Heart right ventricle (tissue), 16 donors: ENCODE results near the gene RASGEF1C. TPM values are rescaled to one million over a fixed set of nuclear protein-coding genes. Genes with fewer than 3 reads are reported as not detected.
A peak's percentile ranks its signal among the peaks of the same experiment; 100 is the strongest.

Experiments used
- ATAC-seq, 8 donors: fragments of 200-7000 bp; cut with Tn5 transposase; one replicate each; pipeline ENCODE4 v1.9.1; 2020; ENCODE audit warnings: mild to moderate bottlenecking in 8 of 8, moderate library complexity in 8 of 8, moderate number of reproducible peaks in 1 of 8
- DNase-seq, 2 donors: peaks; one replicate each; pipeline ENCODE4 v3.0.0-alpha.2; 2020
- H3K27ac ChIP-seq, 10 donors: fragments of 200-600 bp; sonication (generic) in 2 of 10; one replicate each; pipeline versions ENCODE4 v1.5.0 to v1.8.0; 2020 to 2022; ENCODE audit warnings: mild to moderate bottlenecking in 3 of 10
- H3K27me3 ChIP-seq, 7 donors: fragments of 200-600 bp; one replicate each; pipeline ENCODE4 v1.8.0; 2021 to 2022; ENCODE audit warnings: mild to moderate bottlenecking in 2 of 7
- H3K36me3 ChIP-seq, 9 donors: fragments of 200-600 bp; sonication (generic) in 1 of 9; one replicate each; pipeline versions ENCODE4 v1.5.0 to v1.8.0; 2020 to 2022; ENCODE audit warnings: mild to moderate bottlenecking in 2 of 9
- H3K4me1 ChIP-seq, 9 donors: fragments of 200-600 bp; sonication (generic) in 1 of 9; one replicate each; pipeline versions ENCODE4 v1.5.0 to v1.8.0; 2020 to 2022; ENCODE audit warnings: mild to moderate bottlenecking in 4 of 9
- H3K4me3 ChIP-seq, 10 donors: fragments of 200-600 bp; sonication (generic) in 2 of 10; one replicate each; pipeline versions ENCODE4 v1.5.0 to v1.8.0; 2020 to 2022; ENCODE audit warnings: mild to moderate bottlenecking in 7 of 10, moderate library complexity in 2 of 10
- H3K9me3 ChIP-seq, 11 donors: fragments of 200-600 bp in 10 of 11; sonication (generic) in 2 of 11; one replicate each; pipeline versions ENCODE4 v1.5.0 to v1.8.0; 2013 to 2022; ENCODE audit warnings: mild to moderate bottlenecking in 2 of 11, control low read depth in 1 of 11, moderate library complexity in 1 of 11
- WGBS, 2 donors: extraction: QIAGEN DNeasy Blood & Tissue Kit; methylation state at CpG; one replicate each; pipeline ENCODE4 v1.1.7; 2013; ENCODE audit warnings: inconsistent platforms in 1 of 2; 5-methylcytosine and 5-hydroxymethylcytosine counted together
- intact Hi-C, 10 donors: fragments of 100-400 bp; cut with DNase I; formaldehyde crosslinking; loops; one replicate each; pipeline versions ENCODE4 v1.11.1 to v1.14.2; 2022
- polyA plus RNA-seq, 2 donors: library from polyadenylated mRNA; stranded (reverse); fragments of 200-250 nt; gene quantifications; one replicate each; pipeline ENCODE4 v1.2.3, GENCODE V29; 2013
- total RNA-seq, 10 donors: library from RNA; stranded (reverse); fragmentation: NEBNext Ultra II Directional in 3 of 10; extraction: Animal tissue kit (Norgen Biotek cat#: 25700) in 3 of 10; gene quantifications; one replicate each; pipeline versions ENCODE4 v1.2.1 to v1.2.4, GENCODE V29; 2021 to 2023
- TF ChIP-seq, protein P1 (sequence below), 9 donors: fragments of 200-600 bp; sonication (generic) in 2 of 9; IDR thresholded peaks; one replicate each; pipeline versions ENCODE4 v1.5.0 to v1.8.0; 2021 to 2022; ENCODE audit warnings: antibody characterized with exemption in 9 of 9, mild to moderate bottlenecking in 5 of 9, moderate library complexity in 1 of 9
- donor health status: Arrhythmogenic right ventricular cardiomyopathy.
- donor health status: ischemic (EF 13 %, LVEDD 7.1; RV severe dilation, severe dysfunction).
- donor health status: healthy with polysubstance abuse.
- donor health status: DM: no; HTN: yes; CAD: no.
- donor health status: DM: no; HTN: no; CAD: no.
- donor health status: ischemic (EF 25% LVEDD 6.9; RV normal size, moderate dysfunction).
- donor health status: ischemic (EF 25% LVEDD 5.7; RV mildly dilated, moderate dysfunction).
- donor health status: healthy.
- donor health status: DM: yes; HTN: yes; CAD: no.
- donor health status: Ischemic cardiomyopathy.
- donor health status: ischemic (EF 35%, LVEDD 5.7; RV mildly dilated, moderate dysfunction).
- donor health status: nonischemic (EF 11% LVEDD 7.7; RV severe dilation, severe dysfunction).
- donor health status: DM: yes; HTN: yes; CAD: no.
- donor health status: PGD.
- donor health status: ischemic (EF 29% LVEDD 5.4; RV normal size, mild dysfunction).
- donor health status: nonischemic (EF 23%, LVEDD 6.1; RV moderate dilation, normal function).

Gene RASGEF1C
- total and polyA plus RNA-seq, 12 donors, result 0.17 to 0.59 (median 0.26) TPM; not detected in 6

DNA sequence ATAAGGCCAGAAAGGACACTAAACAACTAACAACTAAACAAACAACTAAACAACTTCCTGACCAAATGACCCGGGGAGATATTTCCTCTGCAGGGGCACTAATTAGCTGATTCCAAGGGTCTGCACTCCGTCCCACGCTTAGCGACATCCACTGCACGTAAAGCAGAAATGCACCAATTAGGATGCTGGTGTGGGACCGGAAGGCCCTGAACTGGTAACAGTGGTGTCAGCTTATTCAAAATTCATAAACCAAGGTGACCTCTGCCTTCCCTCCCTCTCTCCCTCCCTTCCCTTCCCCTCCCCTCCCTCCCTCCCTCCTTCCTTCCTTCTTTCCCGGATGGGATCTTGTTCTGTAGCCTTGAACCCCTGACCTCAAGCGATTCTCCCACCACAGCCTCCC is 9.6 kb downstream of the RASGEF1C start:
- TF ChIP-seq, protein P1, sequence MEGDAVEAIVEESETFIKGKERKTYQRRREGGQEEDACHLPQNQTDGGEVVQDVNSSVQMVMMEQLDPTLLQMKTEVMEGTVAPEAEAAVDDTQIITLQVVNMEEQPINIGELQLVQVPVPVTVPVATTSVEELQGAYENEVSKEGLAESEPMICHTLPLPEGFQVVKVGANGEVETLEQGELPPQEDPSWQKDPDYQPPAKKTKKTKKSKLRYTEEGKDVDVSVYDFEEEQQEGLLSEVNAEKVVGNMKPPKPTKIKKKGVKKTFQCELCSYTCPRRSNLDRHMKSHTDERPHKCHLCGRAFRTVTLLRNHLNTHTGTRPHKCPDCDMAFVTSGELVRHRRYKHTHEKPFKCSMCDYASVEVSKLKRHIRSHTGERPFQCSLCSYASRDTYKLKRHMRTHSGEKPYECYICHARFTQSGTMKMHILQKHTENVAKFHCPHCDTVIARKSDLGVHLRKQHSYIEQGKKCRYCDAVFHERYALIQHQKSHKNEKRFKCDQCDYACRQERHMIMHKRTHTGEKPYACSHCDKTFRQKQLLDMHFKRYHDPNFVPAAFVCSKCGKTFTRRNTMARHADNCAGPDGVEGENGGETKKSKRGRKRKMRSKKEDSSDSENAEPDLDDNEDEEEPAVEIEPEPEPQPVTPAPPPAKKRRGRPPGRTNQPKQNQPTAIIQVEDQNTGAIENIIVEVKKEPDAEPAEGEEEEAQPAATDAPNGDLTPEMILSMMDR (IDR thresholded peaks at IDR 0.05), result no peak
- Histone ChIP-seq H3K27ac (no peak overlapping the region), H3K9me3 (no peaks in the 10 kb centered on the region), H3K4me3 (no peak overlapping the region), H3K4me1 (no peaks in the 10 kb centered on the region), H3K27me3 (peaks cover 0 to 36% (median 11%) of the 10 kb centered on the region in 7 donors), H3K36me3 (no peaks in the 10 kb centered on the region)
- intact Hi-C loops, result no loop called here
- DNase-seq, result no peak
- no peak for ATAC-seq
- WGBS, 2 donors, result 65 to 72% methylated on average over 8 of the region's 8 CpGs

DNA sequence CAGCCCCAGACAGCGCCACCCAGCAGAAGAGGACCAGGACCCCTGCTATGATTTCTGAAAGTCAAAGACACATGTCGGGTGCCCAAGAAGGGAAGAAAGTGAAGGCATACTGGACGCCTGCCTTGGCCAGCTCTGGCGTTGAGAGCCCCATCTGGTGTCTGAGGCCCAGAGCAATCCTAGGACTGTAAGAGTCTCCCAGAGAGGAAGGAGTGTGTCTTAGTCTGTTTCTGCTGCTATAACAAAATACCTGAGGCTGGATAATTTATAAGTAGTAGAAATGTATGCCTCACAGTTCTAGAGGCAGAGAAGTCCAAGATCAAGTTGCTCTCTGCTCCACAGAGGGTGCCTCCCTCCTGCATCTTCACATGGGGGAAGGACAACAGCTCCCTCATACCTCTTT is 10.8 kb downstream of the RASGEF1C start:
- 95 to 96% methylated on average over 4 of the region's 4 CpGs for WGBS, 2 donors
- H3K27ac ChIP-seq, result no peak overlapping the region
- ATAC-seq (no peak), DNase-seq (no peak)
- peaks cover 0 to 24% (median 7%) of the 10 kb centered on the region in 7 donors for H3K27me3 ChIP-seq
- no peak overlapping the region for H3K4me3 ChIP-seq
- intact Hi-C loops, result no loop called here
- H3K9me3 ChIP-seq, result no peaks in the 10 kb centered on the region
- no peaks in the 10 kb centered on the region for H3K4me1 ChIP-seq
- TF ChIP-seq, protein P1 (IDR thresholded peaks at IDR 0.05), result no peak
- no peaks in the 10 kb centered on the region for H3K36me3 ChIP-seq

DNA sequence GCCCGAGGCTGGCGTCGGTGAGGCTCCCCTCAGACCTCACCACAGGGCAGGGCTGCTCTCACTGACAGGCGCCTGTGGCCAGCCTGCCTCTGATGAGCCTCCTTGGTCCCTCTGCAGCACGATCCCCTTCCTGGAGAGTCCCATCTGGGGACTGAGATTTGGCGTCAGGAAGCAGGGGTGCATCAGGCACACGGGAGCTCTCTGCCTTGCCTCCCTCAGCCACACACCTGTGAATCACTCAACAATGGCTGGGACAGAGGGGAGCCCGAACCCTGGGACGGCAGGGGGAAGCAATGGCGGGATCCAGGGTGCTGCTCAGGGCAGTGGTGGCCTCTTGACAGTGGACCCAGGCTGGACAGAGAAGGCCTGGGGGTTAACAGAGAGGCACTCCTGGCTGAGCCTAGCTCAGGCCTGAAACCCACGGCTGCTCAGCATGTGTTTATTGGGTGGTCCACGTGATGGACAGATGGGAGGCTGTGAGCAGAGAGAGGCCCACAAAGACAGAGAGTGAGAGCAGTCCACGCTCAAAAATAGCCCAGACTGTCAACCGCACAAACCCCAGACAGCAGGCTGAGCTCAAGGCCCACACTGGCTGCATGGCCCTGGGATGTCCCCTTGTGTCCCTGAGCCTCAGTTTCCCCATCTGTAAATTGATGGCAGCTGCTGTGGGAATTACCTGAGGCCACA is 11.9 kb downstream of the RASGEF1C start:
- intact Hi-C loops, result no loop called here
- WGBS, 2 donors, result 76 to 77% methylated on average over 14 of the region's 14 CpGs
- ATAC-seq (no peak), DNase-seq (no peak)
- TF ChIP-seq, protein P1 (IDR thresholded peaks at IDR 0.05), result no peak
- H3K4me3 ChIP-seq, result no peak overlapping the region
- no peak overlapping the region for H3K27ac ChIP-seq
- H3K27me3 ChIP-seq, result peaks cover 0 to 23% (median 7%) of the 10 kb centered on the region in 7 donors
- H3K4me1 ChIP-seq, result no peaks in the 10 kb centered on the region
- H3K9me3 ChIP-seq, result no peaks in the 10 kb centered on the region
- H3K36me3 ChIP-seq, result no peaks in the 10 kb centered on the region

DNA sequence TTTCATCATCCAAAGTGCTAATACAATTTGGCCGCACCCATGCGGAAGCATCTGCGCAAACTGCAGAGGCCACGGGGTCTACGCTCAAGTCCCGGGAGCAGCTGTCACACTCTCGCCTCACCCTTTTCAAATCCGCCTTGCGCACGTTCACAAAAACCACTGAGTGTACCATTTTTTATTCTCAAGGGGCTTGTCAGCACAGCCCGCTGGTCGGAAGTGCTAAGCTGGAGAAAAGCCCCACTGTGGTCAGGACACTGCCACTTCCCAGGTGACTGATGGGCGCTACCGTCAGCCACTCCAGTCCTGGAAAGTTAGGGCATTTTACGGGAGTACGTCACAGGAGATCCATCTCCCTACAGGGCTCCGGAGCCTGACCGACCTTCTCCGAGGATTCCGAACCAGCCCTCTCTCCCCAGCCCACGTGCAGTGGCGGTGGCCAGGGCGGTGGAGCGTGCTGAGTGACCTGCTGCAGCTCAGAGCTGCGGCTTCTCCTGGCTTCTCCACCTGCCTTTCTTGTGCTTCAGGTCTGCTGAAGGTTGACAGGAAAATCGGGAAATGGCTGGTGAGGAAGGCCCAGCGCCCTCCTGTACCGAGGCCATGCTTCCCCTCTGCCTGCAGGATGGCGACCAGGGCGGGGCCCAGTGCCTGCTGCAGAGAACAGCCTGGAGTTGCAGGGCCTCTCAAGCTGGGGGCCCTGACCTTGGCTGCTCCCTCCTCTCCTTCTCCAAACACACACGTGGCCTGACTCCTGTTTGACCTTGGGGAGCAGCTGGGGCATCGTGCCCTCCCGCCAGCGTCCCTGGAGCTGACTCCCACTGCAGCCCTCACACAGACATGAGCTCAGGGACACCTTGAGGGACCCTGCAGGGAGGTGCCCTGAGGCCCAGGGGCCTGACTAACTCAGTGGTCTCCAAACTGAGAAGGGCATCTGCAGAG is 14.3 kb downstream of the RASGEF1C start:
- DNase-seq (no peak), ATAC-seq (peak in 1 of 8 donors; percentile 17)
- peaks cover 0 to 19% (median 7%) of the 10 kb centered on the region in 7 donors for H3K27me3 ChIP-seq
- H3K4me1 ChIP-seq, result no peaks in the 10 kb centered on the region
- H3K36me3 ChIP-seq, result no peaks in the 10 kb centered on the region
- H3K27ac ChIP-seq, result no peak overlapping the region
- intact Hi-C loops, result no loop called here
- 87 to 91% methylated on average over 34 of the region's 34 CpGs for WGBS, 2 donors
- H3K4me3 ChIP-seq, result no peak overlapping the region
- TF ChIP-seq, protein P1 (IDR thresholded peaks at IDR 0.05), result no peak
- H3K9me3 ChIP-seq, result peaks cover 0 to 3% (median 0%) of the 10 kb centered on the region in 11 donors
